Activated naive CD4-positive, alpha-beta T cell treated with anti-CD3 and anti-CD28 coated beads for 36 hours (primary cell): Measurements from ENCODE around the gene KIF17. TPM values are rescaled to one million over a fixed set of nuclear protein-coding genes. Genes with fewer than 3 reads are reported as not detected.
"Not testable (repeated sequence)": the region's sequence is repeated elsewhere in the genome, so short reads cannot be mapped to it uniquely, and the experiment has no call there.

Experiments
- CTCF ChIA-PET: fragments of 350-600 bp; sonication (Branson Sonifier 250); formaldehyde crosslinking; loops from one replicate; lab custom pipeline; 2021; ENCODE audit warnings: antibody characterized with exemption; lab: Charles Lee
- DNase-seq: peaks from one replicate; pipeline ENCODE4 v3.0.0-alpha.2; 2020
- H3K27ac Mint-ChIP-seq: one replicate; pipeline ENCODE4 v1.8.0; 2021; ENCODE audit warnings: mild to moderate bottlenecking, mixed read lengths
- H3K27me3 Mint-ChIP-seq: one replicate; pipeline ENCODE4 v1.8.0; 2021; ENCODE audit warnings: low read depth, mixed read lengths
- H3K36me3 Mint-ChIP-seq: one replicate; pipeline ENCODE4 v1.8.0; 2021; ENCODE audit warnings: low read depth, mixed read lengths
- H3K4me1 Mint-ChIP-seq: one replicate; pipeline ENCODE4 v1.8.0; 2021; ENCODE audit warnings: low read depth, mixed read lengths
- H3K4me3 Mint-ChIP-seq: one replicate; pipeline ENCODE4 v1.8.0; 2021; ENCODE audit warnings: mild to moderate bottlenecking, moderate library complexity, mixed read lengths
- H3K9me3 Mint-ChIP-seq: one replicate; pipeline ENCODE4 v1.8.0; 2021; ENCODE audit warnings: mixed read lengths
- intact Hi-C: fragments of 100-400 bp; cut with micrococcal nuclease; formaldehyde crosslinking; loops from one replicate; pipeline ENCODE4 v1.15.1; 2023
- total RNA-seq, 2 experiments: library from RNA; stranded (reverse); gene quantifications; one replicate each; pipeline ENCODE4 v1.2.3, GENCODE V29; 2021

Gene KIF17
- total RNA-seq, 2 experiments from 2014 or later, result not detected

DNA sequence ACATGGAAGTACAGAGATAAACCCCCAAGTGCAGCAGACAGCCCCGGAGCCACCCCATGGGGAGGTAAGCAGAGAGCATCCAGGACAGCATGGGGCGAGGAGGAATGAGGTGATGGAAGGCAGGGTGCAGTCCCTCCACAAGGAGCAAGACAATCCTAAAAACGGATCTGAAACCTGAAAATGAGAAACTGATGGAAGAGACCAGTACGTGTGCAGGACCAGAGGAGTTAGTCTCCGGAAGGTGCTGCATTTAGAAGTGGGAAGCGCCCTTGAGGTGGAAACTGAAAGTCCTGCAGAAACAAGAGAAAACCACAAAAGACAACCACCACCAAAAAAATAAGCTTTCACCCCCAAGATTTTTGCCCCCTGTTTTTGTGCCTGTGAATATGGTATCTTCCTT, 39.2 kb downstream of the KIF17 start:
- Mint-ChIP-seq H3K27ac (no peak overlapping the region), H3K27me3 (peaks cover 4% of the 10 kb centered on the region), H3K4me3 (no peak overlapping the region), H3K9me3 (peaks cover 7% of the 10 kb centered on the region), H3K4me1 (peaks cover 5% of the 10 kb centered on the region), H3K36me3 (peaks cover 3% of the 10 kb centered on the region)
- DNase-seq, result no peak
- intact Hi-C loops, result no loop called here
- CTCF ChIA-PET, result no interaction called here

GRCh38 chr1:20673626-20674025, 44.2 kb downstream of the KIF17 start:
- H3K36me3 Mint-ChIP-seq, DNase-seq, H3K4me1 Mint-ChIP-seq, H3K9me3 Mint-ChIP-seq, H3K27ac Mint-ChIP-seq, H3K27me3 Mint-ChIP-seq, H3K4me3 Mint-ChIP-seq, intact Hi-C loops: not testable (repeated sequence)
- CTCF ChIA-PET, result interaction anchor here (0.6 to 0.7 kb wide), 2 partner anchors 624 to 726 kb away, joined by 3 read pairs; no protein-coding TSS in a partner anchor

DNA sequence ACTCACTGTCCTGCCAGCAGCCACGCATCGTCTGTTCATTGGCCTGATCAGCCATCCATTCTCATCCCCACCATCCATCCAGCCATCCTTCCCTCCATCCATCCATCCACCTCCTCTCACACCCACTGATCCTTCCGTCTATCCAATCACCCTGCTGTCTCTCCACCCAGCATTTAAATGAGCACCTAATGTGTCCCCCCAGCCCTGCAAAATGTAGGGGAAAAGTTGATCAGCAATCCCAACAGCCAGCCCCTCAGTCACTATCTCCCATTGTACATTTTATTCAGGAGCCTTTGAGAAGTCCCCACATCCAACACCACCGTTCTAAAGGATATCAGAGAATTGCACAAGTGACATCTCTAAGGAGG, 45.6 kb downstream of the KIF17 start:
- no peak overlapping the region for H3K27ac Mint-ChIP-seq
- no peak for DNase-seq
- no peaks in the 10 kb centered on the region for H3K4me1 Mint-ChIP-seq
- no peak overlapping the region for H3K4me3 Mint-ChIP-seq
- H3K9me3 Mint-ChIP-seq, result peaks cover 1% of the 10 kb centered on the region
- peaks cover 7% of the 10 kb centered on the region for H3K27me3 Mint-ChIP-seq
- no peaks in the 10 kb centered on the region for H3K36me3 Mint-ChIP-seq
- intact Hi-C loops, result no loop called here
- CTCF ChIA-PET, result no interaction called here

DNA sequence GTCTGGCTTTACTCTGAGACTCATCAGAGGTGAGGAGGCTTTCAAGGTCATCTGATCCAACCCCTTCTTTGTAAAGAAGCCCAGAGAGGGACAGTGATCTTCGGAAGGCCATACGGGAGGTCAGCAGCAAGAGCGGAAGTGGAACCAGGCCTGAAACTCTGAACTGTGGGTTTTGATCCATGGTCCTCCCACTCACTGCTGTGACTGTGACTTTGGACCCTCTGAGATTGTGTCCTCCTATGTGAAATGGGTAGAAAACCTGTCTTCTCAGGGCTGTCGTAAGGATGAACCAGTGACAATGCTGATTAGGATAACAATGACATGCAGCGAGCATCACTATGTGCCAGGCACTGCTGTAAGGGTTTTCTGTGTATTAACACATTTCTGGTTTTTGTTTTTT, 46.9 kb downstream of the KIF17 start:
- no peaks in the 10 kb centered on the region for H3K36me3 Mint-ChIP-seq
- H3K9me3 Mint-ChIP-seq, result no peaks in the 10 kb centered on the region
- no peak for DNase-seq
- intact Hi-C loops, result no loop called here
- CTCF ChIA-PET, result no interaction called here
- no peak overlapping the region for H3K27ac Mint-ChIP-seq
- peaks cover 5% of the 10 kb centered on the region for H3K27me3 Mint-ChIP-seq
- H3K4me3 Mint-ChIP-seq, result no peak overlapping the region
- H3K4me1 Mint-ChIP-seq, result peaks cover 4% of the 10 kb centered on the region

GRCh38 chr1:20668581-20668980, 49.2 kb downstream of the KIF17 start:
- H3K4me3 Mint-ChIP-seq, result no peak overlapping the region
- no peaks in the 10 kb centered on the region for H3K9me3 Mint-ChIP-seq
- peaks cover 5% of the 10 kb centered on the region for H3K27me3 Mint-ChIP-seq
- CTCF ChIA-PET, result no interaction called here
- intact Hi-C loops, result no loop called here
- DNase-seq, result no peak
- no peak overlapping the region for H3K27ac Mint-ChIP-seq
- peaks cover 4% of the 10 kb centered on the region for H3K4me1 Mint-ChIP-seq
- no peaks in the 10 kb centered on the region for H3K36me3 Mint-ChIP-seq

- peak; percentile 26 for DNase-seq
Observed at GRCh38 chr1:20666804-20667203, 51.0 kb downstream of the KIF17 start.

GRCh38 chr1:20666146-20666545, 51.7 kb downstream of the KIF17 start:
- intact Hi-C loops, result no loop called here
- Mint-ChIP-seq H3K36me3 (peaks cover 1% of the 10 kb centered on the region), H3K4me3 (no peak overlapping the region), H3K4me1 (peaks cover 15% of the 10 kb centered on the region), H3K27me3 (no peaks in the 10 kb centered on the region), H3K27ac (no peak overlapping the region), H3K9me3 (no peaks in the 10 kb centered on the region)
- CTCF ChIA-PET, result interaction anchor here (1.5 kb wide), 1 partner anchor 29 kb away, joined by 4 read pairs; no protein-coding TSS in a partner anchor
- no peak for DNase-seq

More at GRCh38 chr1:20666804-20667203, 51.0 kb downstream of the KIF17 start:
- no peak overlapping the region for H3K27ac Mint-ChIP-seq
- no peaks in the 10 kb centered on the region for H3K9me3 Mint-ChIP-seq
- intact Hi-C loops, result no loop called here
- no peaks in the 10 kb centered on the region for H3K36me3 Mint-ChIP-seq
- no peaks in the 10 kb centered on the region for H3K27me3 Mint-ChIP-seq
- H3K4me3 Mint-ChIP-seq, result no peak overlapping the region
- CTCF ChIA-PET, result interaction anchor here (1.5 kb wide), 1 partner anchor 29 kb away, joined by 4 read pairs; no protein-coding TSS in a partner anchor
- peaks cover 15% of the 10 kb centered on the region for H3K4me1 Mint-ChIP-seq

GRCh38 chr1:20665726-20666125, 52.1 kb downstream of the KIF17 start:
- Mint-ChIP-seq H3K9me3 (no peaks in the 10 kb centered on the region), H3K4me1 (peaks cover 16% of the 10 kb centered on the region), H3K36me3 (peaks cover 3% of the 10 kb centered on the region), H3K27me3 (no peaks in the 10 kb centered on the region), H3K27ac (no peak overlapping the region), H3K4me3 (no peak overlapping the region)
- DNase-seq, result peak; percentile 13
- CTCF ChIA-PET, result interaction anchor here (1.5 kb wide), 1 partner anchor 30 kb away, joined by 4 read pairs; no protein-coding TSS in a partner anchor
- intact Hi-C loops, result no loop called here

DNA sequence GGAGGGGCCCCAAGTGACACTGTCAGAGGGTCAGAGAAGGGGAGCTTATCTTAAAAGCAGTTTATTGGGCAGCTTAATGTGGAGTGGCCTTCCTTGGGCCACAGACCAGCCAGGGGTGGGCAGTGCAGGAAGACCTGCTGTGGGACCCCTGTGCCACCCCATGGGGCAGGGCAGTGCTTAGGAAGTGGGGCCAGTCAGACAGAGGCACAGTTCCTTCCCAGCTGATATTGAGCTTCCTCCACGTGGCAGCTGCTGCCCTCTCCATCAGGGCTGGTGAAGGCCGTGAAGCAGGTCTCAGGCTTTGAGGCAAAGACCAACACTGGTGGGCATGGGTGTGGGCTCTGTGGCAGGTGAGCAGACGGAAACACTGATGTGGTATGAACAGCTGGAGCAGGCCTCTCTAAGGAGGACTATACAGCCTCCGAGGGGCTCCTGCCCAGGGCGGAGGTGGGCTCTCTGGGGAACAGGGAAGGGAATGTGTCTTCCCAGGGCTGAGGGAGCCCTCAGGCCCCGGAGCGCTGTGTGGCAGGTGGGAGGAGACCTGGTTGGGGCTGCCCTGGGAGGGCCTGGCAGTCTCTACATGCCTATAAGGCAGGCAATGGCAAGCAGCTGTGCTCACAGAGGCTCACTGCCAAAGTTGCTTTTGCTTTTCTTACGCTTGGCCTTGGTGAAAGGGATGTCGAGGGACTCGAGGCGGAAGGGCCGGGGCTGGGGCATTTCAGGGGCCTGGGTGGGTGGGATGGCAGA, 53.7 kb downstream of the KIF17 start:
- Mint-ChIP-seq H3K27me3 (no peaks in the 10 kb centered on the region), H3K27ac (no peak overlapping the region), H3K9me3 (no peaks in the 10 kb centered on the region), H3K4me1 (peaks cover 32% of the 10 kb centered on the region), H3K4me3 (no peak overlapping the region), H3K36me3 (peaks cover 14% of the 10 kb centered on the region)
- intact Hi-C loops, result no loop called here
- DNase-seq, result no peak
- CTCF ChIA-PET, result interaction anchor here (0.6 to 1.6 kb wide), 3 partner anchors 31 to 1161 kb away, joined by 3 to 5 read pairs (median 3); partner anchors contain the start of gene PINK1

DNA sequence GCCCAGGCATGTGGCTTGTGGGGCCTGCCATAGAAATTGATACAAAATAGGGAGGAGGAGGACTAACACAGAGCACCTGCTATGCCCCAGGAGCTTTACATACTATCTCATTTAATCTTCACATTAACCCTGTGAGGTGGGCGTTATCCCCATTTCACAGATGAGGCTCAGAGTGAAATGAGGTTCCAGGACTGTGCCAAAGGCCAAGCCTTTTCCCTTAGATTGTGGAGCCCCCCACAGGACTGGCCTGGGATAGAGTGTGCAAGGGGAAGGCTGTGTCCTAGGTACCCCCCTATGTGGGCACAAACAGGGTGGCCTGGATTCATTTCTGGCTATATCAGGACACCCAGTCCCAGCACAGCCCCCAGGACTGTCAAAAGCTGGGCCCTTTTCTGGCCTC, 54.4 kb downstream of the KIF17 start:
- CTCF ChIA-PET, result interaction anchor here (1.0 to 1.6 kb wide), 3 partner anchors 30 to 141 kb away, joined by 3 to 5 read pairs (median 3); partner anchors contain the start of gene PINK1
- no peaks in the 10 kb centered on the region for H3K9me3 Mint-ChIP-seq
- peaks cover 16% of the 10 kb centered on the region for H3K36me3 Mint-ChIP-seq
- H3K27me3 Mint-ChIP-seq, result no peaks in the 10 kb centered on the region
- H3K4me3 Mint-ChIP-seq, result no peak overlapping the region
- peaks cover 39% of the 10 kb centered on the region for H3K4me1 Mint-ChIP-seq
- peak; percentile 16 for DNase-seq
- intact Hi-C loops, result no loop called here
- no peak overlapping the region for H3K27ac Mint-ChIP-seq

- Mint-ChIP-seq H3K4me3 (peak overlapping the region; percentile 99), H3K36me3 (peaks cover 19% of the 10 kb centered on the region), H3K27me3 (no peaks in the 10 kb centered on the region), H3K9me3 (no peaks in the 10 kb centered on the region), H3K4me1 (peaks cover 48% of the 10 kb centered on the region), H3K27ac (peak overlapping the region; percentile 99)
- intact Hi-C loops, result no loop called here
- no peak for DNase-seq
- CTCF ChIA-PET, result interaction anchor here (1.0 kb wide), 1 partner anchor 533 kb away, joined by 5 read pairs; no protein-coding TSS in a partner anchor
Observed at GRCh38 chr1:20662110-20662475, 55.7 kb downstream of the KIF17 start.

GRCh38 chr1:20661207-20662109, 56.3 kb downstream of the KIF17 start, which contains the start of gene DDOST:
Gene DDOST (minus strand): TSS chr1:20661369. CDS start chr1:20661350, 19 bp downstream.
- H3K27ac Mint-ChIP-seq, result peak within 1 kb of the TSS; percentile 99

More at GRCh38 chr1:20661207-20662109, 56.3 kb downstream of the KIF17 start, which contains the start of gene DDOST:
- CTCF ChIA-PET, result interaction anchor here (1.0 kb wide), 1 partner anchor 534 kb away, joined by 5 read pairs; no protein-coding TSS in a partner anchor
- intact Hi-C loops, result loop anchor here (1.0 kb wide), 4 partner anchors 27 to 515 kb away; partner anchors contain the start of gene EIF4G3
- H3K36me3 Mint-ChIP-seq, result peaks cover 25% of the 10 kb centered on the region
- H3K9me3 Mint-ChIP-seq, result no peaks in the 10 kb centered on the region
- DNase-seq, result peak; percentile 97
- H3K4me1 Mint-ChIP-seq, result peaks cover 50% of the 10 kb centered on the region
- peak within 1 kb of the TSS; percentile 99 for H3K4me3 Mint-ChIP-seq
- H3K27me3 Mint-ChIP-seq, result no peaks in the 10 kb centered on the region
